Heart left ventricle (tissue), 16 donors: ENCODE measurements around the gene SLCO1C1. TPM values are rescaled to one million over a fixed set of nuclear protein-coding genes. Genes with fewer than 3 reads are reported as not detected.

Source experiments
- ATAC-seq, 4 donors: fragments of 200-7000 bp; cut with Tn5 transposase; one replicate each; pipeline ENCODE4 v1.9.1; 2020 to 2022; ENCODE audit warnings: moderate library complexity in 4 of 4, mild to moderate bottlenecking in 3 of 4, moderate number of reproducible peaks in 1 of 4
- DNase-seq, 5 donors: peaks; one replicate each; pipeline ENCODE4 v3.0.0-alpha.2; 2020
- H3K27ac ChIP-seq, 12 donors: fragments of 200-600 bp; sonication (generic) in 4 of 12; one replicate each; pipeline versions ENCODE4 v1.5.0 to v1.8.0; 2016 to 2022; ENCODE audit warnings: mild to moderate bottlenecking in 2 of 12
- H3K27me3 ChIP-seq, 9 donors: fragments of 200-600 bp; sonication (generic) in 2 of 9; one replicate each; pipeline versions ENCODE4 v1.5.1 to v1.8.0; 2016 to 2022; ENCODE audit warnings: mild to moderate bottlenecking in 3 of 9
- H3K36me3 ChIP-seq, 9 donors: fragments of 200-600 bp; sonication (generic) in 2 of 9; one replicate each; pipeline versions ENCODE4 v1.5.0 to v1.8.0; 2018 to 2022; ENCODE audit warnings: mild to moderate bottlenecking in 2 of 9
- H3K4me1 ChIP-seq, 12 donors: fragments of 200-600 bp; sonication (generic) in 4 of 12; one replicate each; pipeline versions ENCODE4 v1.5.0 to v1.8.0; 2016 to 2022; ENCODE audit warnings: mild to moderate bottlenecking in 3 of 12
- H3K4me3 ChIP-seq, 12 donors: fragments of 200-600 bp; sonication (generic) in 4 of 12; one replicate each; pipeline versions ENCODE4 v1.5.0 to v1.8.0; 2017 to 2022; ENCODE audit warnings: mild to moderate bottlenecking in 9 of 12, moderate library complexity in 4 of 12
- H3K9me3 ChIP-seq, 12 donors: fragments of 200-600 bp; sonication (generic) in 4 of 12; one replicate each; pipeline versions ENCODE4 v1.5.0 to v1.8.0; 2016 to 2022; ENCODE audit warnings: mild to moderate bottlenecking in 1 of 12
- POLR2A ChIP-seq, 2 donors: fragments of 450-650 bp; IDR thresholded peaks; one replicate each; pipeline ENCODE4 v1.6.1; 2017; ENCODE audit warnings: antibody characterized with exemption in 2 of 2, mild to moderate bottlenecking in 2 of 2, moderate library complexity in 2 of 2
- WGBS, 4 donors: extraction: QIAGEN DNeasy Blood & Tissue Kit in 2 of 4; methylation state at CpG; one replicate each; pipeline versions ENCODE4 v1.1.5 to v1.1.7; 2013 to 2018; 5-methylcytosine and 5-hydroxymethylcytosine counted together
- intact Hi-C, 10 donors: fragments of 100-400 bp; cut with DNase I; formaldehyde crosslinking; loops; one replicate each; pipeline versions ENCODE4 v1.11.1 to v1.14.2; 2022
- polyA plus RNA-seq, 2 donors: library from polyadenylated mRNA; stranded (reverse); fragments of 200-250 nt; gene quantifications; one replicate each; pipeline ENCODE4 v1.2.3, GENCODE V29; 2013
- total RNA-seq, 9 donors: library from RNA; depleted of rRNA in 2 of 9; stranded (reverse); fragments of >200 nt in 2 of 9; fragmentation: NEBNext Ultra II Directional in 3 of 9; extraction: Animal tissue kit (Norgen Biotek cat#: 25700) in 3 of 9; gene quantifications; one replicate each; pipeline versions ENCODE4 v1.1.0 to v1.2.4, GENCODE V29; 2016 to 2023
- TF ChIP-seq, protein P1 (sequence below), 12 donors: fragments of 200-600 bp; sonication (generic) in 4 of 12; IDR thresholded peaks; one replicate each; pipeline versions ENCODE4 v1.5.0 to v1.8.0; 2018 to 2022; ENCODE audit warnings: antibody characterized with exemption in 12 of 12, mild to moderate bottlenecking in 5 of 12
- donor health status: ischemic (EF 13 %, LVEDD 7.1; RV severe dilation, severe dysfunction).
- donor health status: healthy with polysubstance abuse.
- donor health status: DM: no; HTN: yes; CAD: no.
- donor health status: DM: no; HTN: no; CAD: no.
- donor health status: ischemic (EF 25% LVEDD 6.9; RV normal size, moderate dysfunction).
- donor health status: ischemic (EF 25% LVEDD 5.7; RV mildly dilated, moderate dysfunction).
- donor health status: healthy.
- donor health status: DM: yes; HTN: yes; CAD: no.
- donor health status: ischemic (EF 35%, LVEDD 5.7; RV mildly dilated, moderate dysfunction).
- donor health status: nonischemic (EF 11% LVEDD 7.7; RV severe dilation, severe dysfunction).
- donor health status: DM: yes; HTN: yes; CAD: no.
- donor health status: PGD.
- donor health status: ischemic (EF 29% LVEDD 5.4; RV normal size, mild dysfunction).
- donor health status: nonischemic (EF 23%, LVEDD 6.1; RV moderate dilation, normal function).

SLCO1C1 gene
- total and polyA plus RNA-seq, 11 donors = 0.57 to 7.2 (median 1.2) TPM

DNA sequence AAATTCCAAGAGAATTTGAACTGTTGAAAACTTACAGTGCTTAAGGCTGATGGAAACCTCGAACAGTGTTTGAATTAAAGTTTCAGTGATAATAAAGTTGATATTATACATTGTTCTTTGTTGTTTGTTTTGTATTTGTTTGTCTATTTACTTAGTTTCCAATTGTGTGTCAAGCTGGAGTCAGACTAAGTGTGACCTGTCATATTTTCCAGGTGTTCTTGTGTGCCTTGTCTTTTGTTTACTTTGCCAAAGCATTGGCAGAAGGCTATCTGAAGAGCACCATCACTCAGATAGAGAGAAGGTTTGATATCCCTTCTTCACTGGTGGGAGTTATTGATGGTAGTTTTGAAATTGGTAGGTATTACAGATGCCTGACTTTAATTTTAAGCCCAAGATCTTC is 6.0 kb downstream of the SLCO1C1 start:
- Histone ChIP-seq H3K27ac (no peak overlapping the region), H3K27me3 (no peaks in the 10 kb centered on the region), H3K36me3 (no peaks in the 10 kb centered on the region), H3K4me1 (peaks cover 0 to 3% (median 0%) of the 10 kb centered on the region in 12 donors), H3K9me3 (no peaks in the 10 kb centered on the region), H3K4me3 (no peak overlapping the region)
- DNase-seq (no peak), ATAC-seq (no peak)
- TF ChIP-seq, protein P1, sequence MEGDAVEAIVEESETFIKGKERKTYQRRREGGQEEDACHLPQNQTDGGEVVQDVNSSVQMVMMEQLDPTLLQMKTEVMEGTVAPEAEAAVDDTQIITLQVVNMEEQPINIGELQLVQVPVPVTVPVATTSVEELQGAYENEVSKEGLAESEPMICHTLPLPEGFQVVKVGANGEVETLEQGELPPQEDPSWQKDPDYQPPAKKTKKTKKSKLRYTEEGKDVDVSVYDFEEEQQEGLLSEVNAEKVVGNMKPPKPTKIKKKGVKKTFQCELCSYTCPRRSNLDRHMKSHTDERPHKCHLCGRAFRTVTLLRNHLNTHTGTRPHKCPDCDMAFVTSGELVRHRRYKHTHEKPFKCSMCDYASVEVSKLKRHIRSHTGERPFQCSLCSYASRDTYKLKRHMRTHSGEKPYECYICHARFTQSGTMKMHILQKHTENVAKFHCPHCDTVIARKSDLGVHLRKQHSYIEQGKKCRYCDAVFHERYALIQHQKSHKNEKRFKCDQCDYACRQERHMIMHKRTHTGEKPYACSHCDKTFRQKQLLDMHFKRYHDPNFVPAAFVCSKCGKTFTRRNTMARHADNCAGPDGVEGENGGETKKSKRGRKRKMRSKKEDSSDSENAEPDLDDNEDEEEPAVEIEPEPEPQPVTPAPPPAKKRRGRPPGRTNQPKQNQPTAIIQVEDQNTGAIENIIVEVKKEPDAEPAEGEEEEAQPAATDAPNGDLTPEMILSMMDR (IDR thresholded peaks at IDR 0.05) = no peak
- no peak for TF ChIP-seq POLR2A (IDR thresholded peaks at IDR 0.05)
- WGBS, 4 donors = 76 to 93% (median 83%) methylated on average over 1 of the region's 1 CpG
- intact Hi-C loops = no loop called here

DNA sequence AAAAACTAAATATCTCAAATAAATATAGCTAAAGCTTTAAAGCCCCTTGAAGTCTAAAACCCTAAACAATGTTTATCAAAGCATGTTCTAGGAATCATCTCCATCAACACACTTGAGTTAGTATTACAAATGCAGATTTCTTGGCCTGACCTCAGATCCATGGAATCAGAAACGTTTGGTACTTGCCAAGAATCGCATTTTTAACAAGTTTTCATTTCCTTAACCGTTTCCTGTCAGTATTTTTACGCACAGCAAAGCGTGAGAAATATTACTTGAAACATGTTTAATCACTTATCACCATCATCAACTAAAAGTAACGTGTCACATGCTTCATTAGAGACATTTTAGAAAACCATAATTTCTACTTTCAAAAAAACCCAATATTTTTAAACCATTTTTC is 9.7 kb downstream of the SLCO1C1 start:
- TF ChIP-seq POLR2A (IDR thresholded peaks at IDR 0.05) = no peak
- TF ChIP-seq, protein P1 (IDR thresholded peaks at IDR 0.05) = no peak
- Histone ChIP-seq H3K4me3 (no peak overlapping the region), H3K27ac (no peak overlapping the region), H3K9me3 (no peaks in the 10 kb centered on the region), H3K4me1 (no peaks in the 10 kb centered on the region), H3K27me3 (no peaks in the 10 kb centered on the region), H3K36me3 (no peaks in the 10 kb centered on the region)
- DNase-seq (no peak), ATAC-seq (no peak)
- intact Hi-C loops = no loop called here
- 36 to 59% (median 45%) methylated on average over 6 of the region's 6 CpGs for WGBS, 4 donors

DNA sequence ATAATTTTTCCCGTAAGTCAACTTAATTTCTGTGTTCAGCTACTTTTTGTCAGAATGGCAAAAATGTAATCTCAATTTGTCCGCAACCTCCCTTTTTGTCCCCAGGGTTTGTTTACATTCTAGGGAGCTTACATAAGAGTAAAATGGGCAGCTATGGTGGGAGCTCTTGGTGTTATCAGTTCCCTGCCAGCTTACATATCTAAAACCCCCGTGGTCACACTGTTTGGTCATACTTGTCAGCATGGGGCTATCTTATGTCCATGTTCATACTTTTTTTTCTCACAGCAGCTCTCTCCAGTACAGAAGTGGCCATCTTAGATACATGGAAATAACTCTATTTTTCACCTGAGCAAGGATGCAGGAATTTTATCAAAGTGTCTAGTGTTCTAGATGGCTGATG is 16.7 kb downstream of the SLCO1C1 start:
- intact Hi-C loops = no loop called here
- Histone ChIP-seq H3K4me3 (no peak overlapping the region), H3K36me3 (no peaks in the 10 kb centered on the region), H3K27ac (no peak overlapping the region), H3K9me3 (no peaks in the 10 kb centered on the region), H3K4me1 (no peaks in the 10 kb centered on the region), H3K27me3 (no peaks in the 10 kb centered on the region)
- WGBS, 4 donors = 54 to 66% (median 59%) methylated on average over 3 of the region's 3 CpGs
- DNase-seq (no peak), ATAC-seq (no peak)
- TF ChIP-seq, protein P1 (IDR thresholded peaks at IDR 0.05) = no peak
- no peak for TF ChIP-seq POLR2A (IDR thresholded peaks at IDR 0.05)

DNA sequence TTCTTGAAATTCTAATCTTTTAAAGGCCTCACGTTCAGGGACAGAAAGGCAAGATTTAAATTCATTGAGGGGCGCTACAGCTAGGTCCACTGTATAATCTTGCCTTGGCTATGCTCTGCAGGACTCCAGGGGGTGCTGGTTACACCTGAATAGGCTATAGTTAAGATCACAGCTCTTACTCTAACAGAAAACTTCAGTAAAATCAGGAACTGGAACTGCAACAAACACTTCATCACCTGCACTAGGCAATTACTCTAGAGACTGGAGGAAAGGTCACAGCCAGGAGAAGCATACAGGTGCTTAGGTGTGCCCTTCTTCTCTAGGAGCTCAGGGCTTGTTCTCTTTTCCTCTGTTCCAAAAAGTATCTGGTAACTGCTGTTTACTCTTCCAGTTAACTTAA is 20.9 kb downstream of the SLCO1C1 start:
- no peak for ATAC-seq
- H3K27ac ChIP-seq = no peak overlapping the region
- H3K27me3 ChIP-seq = no peaks in the 10 kb centered on the region
- H3K4me1 ChIP-seq = no peaks in the 10 kb centered on the region
- no peak overlapping the region for H3K4me3 ChIP-seq
- no peaks in the 10 kb centered on the region for H3K9me3 ChIP-seq
- WGBS, 4 donors = 44 to 71% (median 61%) methylated on average over 2 of the region's 2 CpGs
- H3K36me3 ChIP-seq = no peaks in the 10 kb centered on the region
- no peak for TF ChIP-seq POLR2A (IDR thresholded peaks at IDR 0.05)
- TF ChIP-seq, protein P1 (IDR thresholded peaks at IDR 0.05) = no peak
- no peak for DNase-seq
- intact Hi-C loops = no loop called here
